HG03280 (cell line): ENCODE results near the gene CSNK2A2.

Experiments used
- ATAC-seq: cut with Tn5 transposase; IDR thresholded peaks from one replicate; pipeline ENCODE4 v1.9.1; 2021; ENCODE audit warnings: mild to moderate bottlenecking, moderate library complexity; ENCODE audit not compliant: unreplicated experiment

Gene CSNK2A2

DNA sequence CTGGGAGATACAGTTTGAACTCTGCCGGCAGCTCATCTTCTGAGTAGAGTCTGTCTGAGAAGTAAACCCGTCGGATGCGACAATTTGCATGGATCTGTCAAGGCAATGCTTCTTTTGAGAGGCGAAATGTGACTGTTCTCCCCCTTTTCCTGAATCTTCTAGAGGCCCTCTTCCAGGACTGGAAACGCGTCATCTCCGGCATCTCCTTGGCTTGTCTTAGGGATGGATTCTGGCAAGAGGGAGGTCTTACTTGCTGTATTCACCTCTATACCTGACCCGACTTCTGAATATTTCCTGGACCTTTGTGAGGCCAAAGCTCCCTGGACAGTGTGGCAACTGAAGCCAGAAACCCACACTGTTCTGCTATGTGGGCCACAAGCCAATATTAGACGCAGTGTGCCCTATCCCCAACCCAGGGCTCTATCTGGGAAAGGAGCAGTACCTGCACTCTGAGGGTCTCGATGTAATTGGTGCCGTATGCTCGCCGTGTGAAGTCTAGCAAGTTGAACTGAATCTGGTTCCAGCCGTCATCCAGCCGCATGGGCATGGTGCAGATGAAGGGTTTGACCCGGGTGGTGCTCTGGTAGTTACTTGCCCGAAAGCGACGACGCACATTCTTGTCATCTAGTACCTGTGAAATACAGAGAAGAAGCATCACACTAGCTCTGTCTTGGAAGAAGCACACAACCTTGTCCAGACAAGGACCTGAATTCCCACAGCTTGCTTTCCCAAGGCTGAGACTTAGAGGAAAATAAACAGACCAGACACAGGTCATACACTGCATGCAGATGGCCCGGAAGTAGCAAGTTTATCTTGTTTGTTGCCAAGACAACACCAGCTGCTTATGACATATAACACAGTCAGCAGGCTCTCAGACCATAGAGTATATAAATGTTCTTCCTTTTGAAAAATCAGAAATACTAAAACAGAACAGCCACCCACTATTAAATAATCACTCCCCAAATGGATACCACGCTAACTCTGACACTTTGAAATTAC, 82.8 kb downstream of the CSNK2A2 start:
- no peak for ATAC-seq

DNA sequence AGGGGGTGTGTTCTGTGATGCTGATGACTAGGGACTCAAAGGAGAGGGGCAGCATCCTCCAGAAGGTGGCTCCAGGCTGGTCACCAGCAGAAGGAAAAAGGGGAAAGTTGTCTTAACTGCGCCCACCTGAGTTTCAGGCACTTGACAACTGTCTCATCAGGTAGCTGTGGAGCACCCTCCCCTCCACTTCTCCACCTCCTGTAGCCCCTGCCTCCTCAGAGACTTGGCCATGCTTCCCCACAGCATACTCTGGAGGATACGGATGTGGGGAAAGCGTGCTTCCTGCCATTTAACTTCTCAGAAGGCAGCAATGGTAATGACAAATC, 86.6 kb downstream of the CSNK2A2 start:
- ATAC-seq = no peak

DNA sequence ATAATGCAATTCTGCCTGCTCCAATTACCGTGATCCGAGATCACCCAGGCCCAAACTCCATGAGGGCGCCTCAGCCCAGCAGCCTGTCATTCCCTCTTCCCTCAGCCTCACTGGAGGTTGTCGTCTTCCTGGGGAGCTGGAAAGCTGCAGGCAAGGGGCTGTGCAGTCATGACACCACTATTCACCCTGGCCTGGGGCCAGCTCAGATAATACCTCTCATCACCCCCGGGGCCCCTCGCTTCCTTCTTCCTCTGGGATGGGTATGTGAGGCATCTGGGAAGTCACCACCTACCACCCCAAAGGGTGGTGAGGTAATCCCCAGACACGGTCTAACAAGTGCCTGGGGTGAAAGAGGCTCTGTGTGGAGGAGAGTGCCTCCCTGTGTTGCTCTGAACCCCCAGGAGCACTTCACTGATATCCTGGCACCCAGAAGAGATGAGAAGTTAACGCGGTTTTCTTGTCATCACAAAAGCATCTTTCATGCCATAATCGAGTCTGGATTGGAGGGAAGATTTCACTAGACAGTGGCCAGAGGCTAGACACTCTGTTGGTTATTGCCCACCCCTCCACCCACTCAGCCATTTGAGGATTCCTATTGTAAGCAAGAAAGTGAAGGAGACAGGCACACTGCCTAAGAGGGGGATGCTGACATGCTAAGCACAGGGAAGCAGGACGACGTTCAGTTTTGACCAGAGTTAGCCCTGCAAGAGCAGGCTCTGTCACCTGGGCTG, 87.2 kb downstream of the CSNK2A2 start:
- no peak for ATAC-seq

DNA sequence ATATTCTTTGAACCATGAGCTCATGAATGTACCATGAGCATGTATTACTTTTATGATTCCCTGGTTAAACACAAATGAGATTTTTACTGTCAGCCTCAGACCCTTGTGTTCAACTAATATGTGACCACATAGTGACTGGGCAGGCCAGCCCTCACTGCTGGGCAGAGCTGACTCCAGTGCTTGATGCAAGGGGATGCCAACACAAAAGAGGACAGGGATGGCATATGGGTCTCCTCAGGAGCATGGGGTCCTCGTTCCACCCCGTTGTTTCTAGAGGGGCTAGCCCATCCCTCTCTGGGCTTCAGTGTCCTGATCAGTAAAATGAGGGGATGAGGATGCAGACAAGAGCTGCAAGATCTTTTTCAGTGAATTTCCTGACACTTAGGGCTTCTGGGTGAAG, 88.0 kb downstream of the CSNK2A2 start:
- no peak for ATAC-seq

DNA sequence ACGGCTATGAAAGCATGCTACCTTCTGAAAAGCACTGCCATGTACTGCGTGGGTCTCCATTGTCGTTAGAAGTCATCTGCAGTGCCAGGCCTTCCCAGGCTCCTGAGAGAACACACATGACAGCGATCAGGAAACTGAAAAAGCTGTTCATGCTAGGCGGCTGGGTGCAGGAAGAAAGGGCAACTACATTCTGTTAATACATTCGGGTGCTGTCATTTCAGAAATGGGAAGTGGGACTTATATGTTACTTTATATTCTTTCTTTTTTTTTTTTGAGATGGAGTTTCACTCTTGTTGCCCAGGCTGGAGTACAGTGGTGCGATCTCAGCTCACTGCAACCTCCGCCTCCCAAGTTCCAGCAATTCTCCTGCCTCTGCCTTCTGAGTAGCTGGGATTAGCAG, 88.6 kb downstream of the CSNK2A2 start:
- no peak for ATAC-seq
